ENCODE data around the gene USP34. TPM values are rescaled to one million over a fixed set of nuclear protein-coding genes. Genes with fewer than 3 reads are reported as not detected.

Gene USP34
- total and polyA plus RNA-seq, 2 experiments from 2014 or later: 81.8 to 157 TPM

GRCh38 chr2:61454383-61454782, 16.5 kb downstream of the USP34 start (continued):
- TF ChIP-seq, protein P1, sequence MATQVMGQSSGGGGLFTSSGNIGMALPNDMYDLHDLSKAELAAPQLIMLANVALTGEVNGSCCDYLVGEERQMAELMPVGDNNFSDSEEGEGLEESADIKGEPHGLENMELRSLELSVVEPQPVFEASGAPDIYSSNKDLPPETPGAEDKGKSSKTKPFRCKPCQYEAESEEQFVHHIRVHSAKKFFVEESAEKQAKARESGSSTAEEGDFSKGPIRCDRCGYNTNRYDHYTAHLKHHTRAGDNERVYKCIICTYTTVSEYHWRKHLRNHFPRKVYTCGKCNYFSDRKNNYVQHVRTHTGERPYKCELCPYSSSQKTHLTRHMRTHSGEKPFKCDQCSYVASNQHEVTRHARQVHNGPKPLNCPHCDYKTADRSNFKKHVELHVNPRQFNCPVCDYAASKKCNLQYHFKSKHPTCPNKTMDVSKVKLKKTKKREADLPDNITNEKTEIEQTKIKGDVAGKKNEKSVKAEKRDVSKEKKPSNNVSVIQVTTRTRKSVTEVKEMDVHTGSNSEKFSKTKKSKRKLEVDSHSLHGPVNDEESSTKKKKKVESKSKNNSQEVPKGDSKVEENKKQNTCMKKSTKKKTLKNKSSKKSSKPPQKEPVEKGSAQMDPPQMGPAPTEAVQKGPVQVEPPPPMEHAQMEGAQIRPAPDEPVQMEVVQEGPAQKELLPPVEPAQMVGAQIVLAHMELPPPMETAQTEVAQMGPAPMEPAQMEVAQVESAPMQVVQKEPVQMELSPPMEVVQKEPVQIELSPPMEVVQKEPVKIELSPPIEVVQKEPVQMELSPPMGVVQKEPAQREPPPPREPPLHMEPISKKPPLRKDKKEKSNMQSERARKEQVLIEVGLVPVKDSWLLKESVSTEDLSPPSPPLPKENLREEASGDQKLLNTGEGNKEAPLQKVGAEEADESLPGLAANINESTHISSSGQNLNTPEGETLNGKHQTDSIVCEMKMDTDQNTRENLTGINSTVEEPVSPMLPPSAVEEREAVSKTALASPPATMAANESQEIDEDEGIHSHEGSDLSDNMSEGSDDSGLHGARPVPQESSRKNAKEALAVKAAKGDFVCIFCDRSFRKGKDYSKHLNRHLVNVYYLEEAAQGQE (IDR thresholded peaks at IDR 0.05; ENCODE audit: unreplicated experiment): no peak
- no peak for TF ChIP-seq NANOG (IDR thresholded peaks at IDR 0.05; ENCODE audit: borderline replicate concordance)

DNA sequence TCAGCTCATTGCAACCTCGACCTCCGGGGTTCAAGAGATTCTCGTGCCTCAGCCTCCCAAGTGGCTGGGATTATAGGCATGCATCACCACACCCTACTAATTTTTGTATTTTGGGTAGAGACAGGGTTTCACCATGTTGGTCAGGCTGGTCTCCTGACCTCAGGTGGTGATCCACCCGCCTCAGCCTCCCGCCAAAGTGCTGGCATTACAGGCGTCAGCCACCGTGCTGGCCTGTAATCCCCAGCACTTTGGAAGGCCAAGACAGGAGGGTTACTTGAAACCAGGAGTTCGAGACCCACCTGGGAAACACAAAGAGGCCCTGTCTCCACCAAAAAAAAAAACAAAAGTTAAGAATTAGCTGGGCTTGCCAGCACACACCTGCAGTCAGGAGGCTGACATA, 18.5 kb downstream of the USP34 start:
- no peaks in the 10 kb centered on the region; the same call in 2 of the 3 replicates for H3K4me1 Mint-ChIP-seq

More for the DNA sequence above, 18.5 kb downstream of the USP34 start:
- no peak overlapping the region for H3K4me3 Mint-ChIP-seq
- no peak for DNase-seq (ENCODE audit: low spot score)
- no peak overlapping the region for H3K27ac Mint-ChIP-seq
- H3K4me3 ChIP-seq: no peak overlapping the region
- no peaks in the 10 kb centered on the region for H3K9me3 Mint-ChIP-seq
- H3K27me3 Mint-ChIP-seq (ENCODE audit: insufficient read depth, low read depth, poor library complexity): peaks cover 2% of the 10 kb centered on the region
- H3K4me1 ChIP-seq (ENCODE audit: insufficient read depth): no peaks in the 10 kb centered on the region; the same call in 1 of the 2 replicates
- no peaks in the 10 kb centered on the region for H3K27me3 ChIP-seq (ENCODE audit: insufficient read depth)
- H4K20me1 ChIP-seq (replicated peaks; ENCODE audit: insufficient read depth): peaks cover 70% of the 10 kb centered on the region
- peaks cover 100% of the 10 kb centered on the region for H3K79me2 ChIP-seq (replicated peaks; ENCODE audit: insufficient read depth)
- no peak overlapping the region for H2AFZ ChIP-seq
- no peak overlapping the region for H3K27ac ChIP-seq (ENCODE audit: low read depth)
- H3F3A ChIP-seq (replicated peaks; ENCODE audit: low read depth): no peaks in the 10 kb centered on the region
- H3K9me2 ChIP-seq (ENCODE audit: insufficient read depth): no peaks in the 10 kb centered on the region
- no peak for ATAC-seq
- H3K4me2 ChIP-seq: no peak overlapping the region
- peaks cover 14% of the 10 kb centered on the region; the same call in 2 of the 3 replicates for H3K36me3 Mint-ChIP-seq (ENCODE audit: low read depth)
- TF ChIP-seq CREB1 (CRISPR knock-in tag; IDR thresholded peaks at IDR 0.05; ENCODE audit: low read depth) (no peak), ZNF114 (CRISPR knock-in tag; IDR thresholded peaks at IDR 0.05) (no peak), NANOG (IDR thresholded peaks at IDR 0.05; ENCODE audit: borderline replicate concordance) (no peak), EZH2 (IDR thresholded peaks at IDR 0.05; ENCODE audit: low read depth, unreplicated experiment) (no peak), ZNF462 (CRISPR knock-in tag; IDR thresholded peaks at IDR 0.05) (no peak), EZH2phosphoT487 (IDR thresholded peaks at IDR 0.05; ENCODE audit: unreplicated experiment) (no peak), ZNF331 (CRISPR knock-in tag; IDR thresholded peaks at IDR 0.05; ENCODE audit: low read depth) (no peak), STAT1 (IDR thresholded peaks at IDR 0.05; ENCODE audit: unreplicated experiment) (no peak), POLR2AphosphoS5 (IDR thresholded peaks at IDR 0.05; ENCODE audit: low read depth) (no peak), JUNB (IDR thresholded peaks at IDR 0.05; ENCODE audit: unreplicated experiment) (no peak)
- no peaks in the 10 kb centered on the region for H3K36me3 ChIP-seq (ENCODE audit: insufficient read depth)
